Amniotic epithelial cell (primary cell): ENCODE results near the gene IL20.

Experiments used
- DNase-seq: peaks from one replicate; pipeline ENCODE4 v3.0.0-alpha.2; 2010; ENCODE audit warnings: low read depth

Gene IL20

DNA sequence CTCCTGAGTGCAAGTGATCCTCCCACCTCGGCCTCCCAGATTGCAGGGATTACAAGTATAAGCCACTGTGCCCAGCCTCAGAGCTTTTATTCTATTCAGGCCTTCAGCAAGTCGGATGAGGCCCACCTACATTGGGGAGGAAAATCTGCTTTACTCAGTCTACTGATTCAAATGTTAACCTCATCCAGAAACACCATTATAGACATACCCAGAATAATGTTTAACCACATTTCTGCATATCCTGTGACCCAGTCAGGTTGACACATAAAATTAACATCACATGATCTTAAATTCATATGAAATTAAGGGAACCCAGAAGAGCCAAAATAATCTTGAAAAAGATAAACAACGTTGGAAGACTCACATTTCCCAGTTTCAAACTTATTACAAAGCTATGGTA is 14.9 kb downstream of the IL20 start:
- DNase-seq = no peak

DNA sequence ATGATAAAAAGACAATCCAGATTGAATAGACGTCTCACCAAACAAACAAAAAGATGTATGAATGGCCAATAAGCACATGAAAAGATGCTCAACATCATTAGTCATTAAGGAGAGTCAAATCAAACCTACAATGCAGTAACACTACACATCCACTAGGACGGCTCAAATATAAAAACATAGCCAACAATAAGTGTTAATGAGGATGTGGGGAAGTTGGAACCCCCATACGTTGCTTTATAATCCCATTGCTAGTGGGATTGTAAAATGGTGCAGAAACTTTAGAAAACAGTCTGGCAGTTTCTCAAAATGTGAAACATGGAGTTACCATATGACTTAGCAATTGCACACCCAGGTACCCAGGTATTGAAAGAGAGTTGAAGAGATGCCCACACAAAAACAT is 17.1 kb downstream of the IL20 start:
- DNase-seq = no peak

DNA sequence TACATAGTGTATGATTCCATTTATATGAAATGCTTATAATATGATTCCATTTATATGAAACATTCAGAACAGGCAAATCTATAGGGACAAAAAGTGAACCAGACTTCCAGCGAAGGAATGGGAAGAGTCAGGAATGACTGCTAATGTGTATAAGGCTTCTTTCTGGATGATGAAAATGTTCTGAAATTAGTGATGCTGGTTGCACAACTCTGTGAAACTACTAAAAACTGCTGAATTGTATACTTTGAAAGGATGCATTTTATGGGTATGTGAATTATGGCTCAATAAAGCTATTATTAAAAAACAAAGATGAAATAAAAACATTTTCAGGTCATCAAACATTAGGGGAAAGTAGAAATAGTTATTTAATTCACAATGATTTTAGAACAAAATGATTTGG is 17.7 kb downstream of the IL20 start:
- DNase-seq = no peak

DNA sequence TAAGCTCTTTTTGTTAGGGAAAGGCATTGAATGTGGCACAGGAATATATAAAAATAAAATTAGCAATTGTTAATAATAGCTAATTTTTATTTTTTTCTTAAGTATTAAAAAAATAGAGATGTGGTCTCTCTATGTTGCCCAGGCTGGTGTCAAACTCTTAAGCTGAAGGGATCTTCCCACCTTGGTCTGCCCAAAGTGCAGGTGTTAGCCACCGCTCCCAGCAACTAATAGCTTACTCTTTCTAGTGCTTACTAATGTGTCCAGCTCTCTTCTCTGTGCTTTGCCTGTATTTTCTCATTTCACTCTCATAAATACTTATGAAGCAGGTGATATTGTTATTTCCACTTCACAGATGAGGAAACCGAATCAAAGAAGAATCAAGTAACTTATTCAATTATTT is 18.5 kb downstream of the IL20 start:
- no peak for DNase-seq

DNA sequence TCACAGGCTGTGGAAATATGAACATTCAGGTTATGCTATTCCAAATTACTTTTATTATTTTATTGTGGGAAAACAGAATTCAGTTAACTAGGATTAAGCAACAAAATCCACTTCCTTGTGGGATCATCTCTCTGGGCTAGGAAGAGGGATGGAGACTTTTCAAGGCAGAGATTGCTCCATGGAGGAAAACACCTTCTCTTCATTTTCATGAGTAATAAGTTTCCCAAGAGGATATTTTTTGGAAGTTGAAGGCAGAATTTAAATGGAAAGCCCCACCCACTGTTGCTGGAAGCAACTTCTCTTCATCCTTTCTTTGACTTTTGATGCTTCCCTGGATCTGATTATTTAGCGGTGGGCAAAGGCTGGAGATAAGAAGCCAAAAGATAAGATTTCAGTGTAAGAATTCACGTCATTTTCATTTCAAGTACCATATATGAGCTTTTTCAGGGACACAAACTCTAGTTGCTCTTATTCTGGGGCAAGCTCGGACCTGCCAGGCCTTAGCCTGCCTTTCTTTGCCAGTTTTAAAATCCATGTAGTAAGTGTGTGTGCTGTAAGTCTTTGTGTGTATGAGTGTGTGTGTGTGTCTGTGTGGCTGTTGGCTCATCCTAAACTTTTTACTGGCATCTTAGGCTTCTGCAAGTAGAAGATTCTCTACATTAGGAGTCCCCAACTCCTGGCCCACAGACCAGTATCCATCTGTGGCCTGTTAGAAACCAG is 20.1 kb downstream of the IL20 start:
- peak; percentile 53 for DNase-seq

DNA sequence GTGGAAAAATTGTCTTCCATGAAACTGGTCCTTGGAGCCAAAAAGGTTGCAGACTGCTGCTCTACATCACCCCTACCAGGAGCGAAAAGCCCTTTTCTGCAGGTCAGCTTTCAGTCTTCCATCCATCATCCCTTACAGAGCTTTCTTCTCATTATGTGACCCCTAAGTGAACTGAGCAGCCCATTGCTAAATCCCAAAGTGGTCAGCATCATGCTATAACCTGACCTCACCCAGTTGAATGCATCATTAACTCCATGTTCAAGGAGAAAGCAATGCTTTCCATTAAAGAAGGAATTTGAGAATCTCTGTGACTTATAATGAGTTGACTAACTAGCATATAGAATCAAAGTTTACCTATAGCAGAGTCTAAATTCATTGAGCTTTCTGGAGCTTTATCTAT is 21.4 kb downstream of the IL20 start:
- no peak for DNase-seq

DNA sequence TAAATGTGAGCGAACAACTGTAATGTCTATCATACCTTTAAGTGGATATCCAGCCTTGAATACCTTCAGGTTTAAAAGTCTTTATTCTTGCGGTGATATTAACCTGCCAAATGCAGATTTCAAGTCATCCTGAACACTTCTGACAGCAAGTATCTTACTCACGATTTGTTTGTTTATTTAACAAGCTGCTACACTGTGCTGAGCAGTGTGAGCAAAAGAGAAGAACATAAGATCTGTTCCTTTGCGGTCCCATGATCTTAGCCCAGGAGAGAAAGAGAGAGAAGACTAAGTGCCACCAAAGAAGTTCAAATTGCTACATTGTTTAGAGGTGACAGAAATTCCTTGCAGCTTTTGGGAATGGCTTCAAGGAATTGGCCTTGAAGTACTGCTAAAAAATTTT is 22.3 kb downstream of the IL20 start:
- no peak for DNase-seq

DNA sequence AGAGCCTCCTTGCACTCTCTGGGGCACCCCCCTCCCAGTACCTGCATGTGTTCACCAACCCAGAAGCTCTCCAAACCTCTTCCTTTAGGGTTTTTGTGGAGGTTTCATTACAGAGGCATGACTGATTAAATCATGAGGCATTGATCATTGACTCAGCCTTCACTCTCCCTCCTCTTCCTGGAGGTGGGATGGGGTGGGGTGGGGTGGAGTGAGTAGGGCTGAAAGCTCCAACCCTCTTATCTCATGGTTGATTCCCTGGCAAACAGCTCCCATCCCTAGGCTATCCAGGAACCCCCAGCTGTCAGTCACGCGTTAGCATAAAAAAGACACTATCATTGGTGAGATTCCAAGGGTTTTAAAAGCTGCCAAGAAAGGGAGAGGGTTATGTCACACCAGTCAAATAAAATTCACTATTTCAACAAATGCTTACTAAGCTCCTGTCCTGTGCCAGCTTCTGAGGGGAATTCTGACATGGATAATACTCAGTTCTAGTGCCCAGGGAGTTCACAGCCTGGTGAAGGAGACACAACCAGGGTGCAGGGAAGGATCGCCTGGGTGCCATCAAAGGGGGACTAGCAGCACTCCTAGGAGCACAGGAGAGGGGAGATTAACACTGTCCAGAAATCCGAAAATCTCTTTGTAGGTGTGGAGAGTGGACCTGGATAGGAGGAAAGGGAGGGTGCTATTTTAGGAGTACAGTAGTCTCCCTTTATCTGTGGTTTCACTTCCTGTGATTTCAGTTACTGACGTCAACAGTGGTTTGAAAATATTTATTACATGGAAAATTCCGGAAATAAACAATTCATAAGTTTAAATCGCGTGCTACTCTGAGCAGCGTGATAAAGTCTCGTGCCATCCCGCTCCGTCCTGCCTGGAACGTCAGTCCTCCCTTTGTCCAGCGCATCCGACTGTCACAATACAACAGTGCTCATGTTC is 25.0 kb downstream of the IL20 start:
- peak; percentile 89 for DNase-seq

DNA sequence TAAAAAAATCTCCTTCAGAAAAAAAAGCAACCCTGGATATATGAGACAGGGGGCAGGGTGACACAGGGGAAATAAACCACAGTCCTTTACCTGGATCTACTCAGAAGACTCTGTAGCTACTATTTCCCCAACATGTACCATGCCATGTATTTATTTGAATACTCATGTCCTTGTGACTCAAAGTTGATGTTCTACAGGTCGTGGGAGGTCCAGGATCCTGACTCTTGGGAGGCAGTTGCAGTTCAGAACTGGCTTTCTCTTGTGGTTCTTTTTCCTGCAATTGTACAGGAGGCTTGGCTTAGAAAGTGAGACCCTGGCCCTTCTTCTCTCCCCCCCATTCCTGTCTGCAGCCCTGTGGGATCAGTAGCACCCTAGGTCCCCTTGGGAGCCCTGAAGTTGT is 26.0 kb downstream of the IL20 start:
- peak; percentile 51 for DNase-seq

DNA sequence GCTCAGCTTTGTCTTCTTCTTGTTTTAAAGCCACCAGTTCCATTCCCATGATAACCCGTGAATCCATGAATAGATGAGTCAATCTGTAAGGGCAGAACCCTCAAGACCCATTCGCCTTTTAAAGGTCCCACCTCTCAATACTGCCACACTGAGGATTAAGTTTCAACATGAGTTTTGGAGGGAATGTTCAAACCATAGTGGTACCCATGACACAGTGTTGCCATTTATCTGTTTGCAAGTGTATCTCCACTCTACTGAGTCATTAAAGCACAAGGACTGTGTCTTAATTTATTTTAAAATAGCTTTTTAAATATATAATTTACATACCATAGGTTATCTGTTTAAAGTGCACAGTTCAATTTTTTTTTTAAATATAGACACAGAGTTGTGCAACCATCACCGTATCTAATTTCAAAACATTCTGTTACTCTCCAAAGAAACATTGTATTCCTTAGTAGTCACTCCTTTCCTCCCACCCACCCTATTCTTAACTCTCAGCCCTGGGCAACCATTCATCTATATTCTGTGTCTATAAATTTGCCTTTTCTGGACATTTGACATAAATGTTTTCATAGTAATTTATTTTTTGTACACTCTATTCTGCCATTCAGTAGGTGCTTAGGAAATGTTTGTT is 27.0 kb downstream of the IL20 start:
- peak; percentile 67 for DNase-seq

DNA sequence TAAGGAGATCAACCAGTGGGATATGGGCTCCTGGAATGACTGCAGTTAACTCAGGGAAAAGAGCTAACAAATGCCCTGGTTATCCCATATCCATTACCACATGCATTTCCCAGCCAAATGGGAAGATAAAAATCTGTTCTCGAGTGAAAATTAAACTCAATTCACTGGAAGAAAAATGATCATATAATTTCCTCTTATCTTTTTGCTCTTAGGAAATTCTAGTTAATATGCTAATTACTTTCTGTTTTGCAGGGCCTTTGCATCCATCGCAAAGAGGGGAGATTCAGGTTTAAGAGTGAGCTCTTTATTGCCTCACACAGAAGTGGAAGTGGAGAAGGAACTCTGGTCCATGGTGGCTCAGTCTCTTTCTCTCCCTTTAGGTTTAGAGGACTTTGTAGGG is 28.0 kb downstream of the IL20 start:
- no peak for DNase-seq

DNA sequence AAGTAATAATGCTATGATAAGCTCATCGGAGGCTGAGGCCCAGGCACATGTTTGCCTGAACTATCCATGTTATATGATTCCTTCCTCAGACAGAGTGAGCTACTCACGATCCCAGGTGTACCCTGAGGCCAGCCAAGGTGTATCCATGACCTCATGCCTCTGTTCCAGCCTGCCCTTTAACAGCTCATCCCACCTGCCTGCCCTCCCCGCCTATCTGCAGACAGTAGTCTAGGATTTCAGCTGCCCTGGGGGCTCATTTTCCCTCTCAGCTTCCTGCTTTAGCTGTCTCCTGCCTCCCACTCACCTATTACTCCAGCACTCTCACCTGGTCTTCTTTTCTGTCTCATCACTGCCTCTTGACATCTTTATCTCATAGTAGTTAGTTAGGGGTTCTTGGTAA is 29.9 kb downstream of the IL20 start:
- no peak for DNase-seq

DNA sequence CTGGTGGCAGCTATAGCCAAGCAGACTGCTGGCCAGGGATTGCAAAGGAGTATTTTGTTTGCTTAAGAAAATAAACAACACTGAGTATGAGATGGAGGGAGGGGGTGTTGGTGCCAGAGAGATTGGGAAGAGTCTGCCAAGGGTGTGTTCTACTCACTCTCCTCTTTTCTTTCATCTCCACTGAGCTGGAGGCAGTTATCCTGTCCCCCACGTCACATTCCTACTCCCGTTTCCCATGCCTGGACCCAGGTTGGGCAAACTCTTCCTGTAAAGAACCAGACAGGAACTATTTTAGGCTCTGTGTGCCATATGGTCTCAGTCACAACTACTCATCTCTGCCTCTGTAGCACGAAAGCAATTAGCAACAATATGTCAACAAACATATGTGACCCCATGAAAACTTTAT is 30.4 kb downstream of the IL20 start:
- DNase-seq = no peak

DNA sequence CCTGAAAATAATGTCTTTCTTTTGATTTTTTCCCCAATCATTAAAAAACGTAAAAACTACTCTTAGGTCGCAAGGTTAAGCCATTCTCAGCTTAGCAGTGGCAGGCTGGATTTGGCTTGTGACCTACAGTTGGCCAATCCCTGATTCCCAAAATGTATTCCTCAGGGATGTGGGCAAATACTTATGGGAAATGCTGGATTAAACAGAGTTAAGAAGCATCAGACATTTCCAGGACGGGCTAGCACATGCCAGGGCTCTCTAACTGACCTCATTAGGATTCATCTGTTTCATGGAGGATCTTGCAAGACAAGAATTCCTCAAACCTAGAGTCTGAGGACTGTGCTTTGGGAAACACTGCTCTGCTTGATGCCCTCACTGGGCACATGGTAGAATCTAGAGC is 30.8 kb downstream of the IL20 start:
- no peak for DNase-seq

DNA sequence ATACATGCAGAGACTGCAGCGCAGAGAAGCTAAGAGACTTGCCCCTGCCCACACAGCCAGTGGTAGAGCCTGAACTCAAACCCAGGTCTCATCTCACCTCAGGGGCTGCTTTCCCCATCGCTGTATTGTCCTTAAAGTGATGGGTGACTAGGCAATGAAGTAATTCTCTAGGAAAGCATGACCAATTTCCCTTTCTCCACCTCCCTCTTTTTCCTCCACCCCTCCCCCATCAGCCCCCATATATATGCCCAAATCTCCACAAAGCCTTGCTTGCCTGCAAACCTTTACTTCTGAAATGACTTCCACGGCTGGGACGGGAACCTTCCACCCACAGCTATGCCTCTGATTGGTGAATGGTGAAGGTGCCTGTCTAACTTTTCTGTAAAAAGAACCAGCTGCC is 31.8 kb downstream of the IL20 start, which contains the start of gene IL24:
Gene IL24, plus strand, starts transcription at position 269 of the 400 bp plus-strand sequence. CDS start 390 bp downstream, outside the sequence.
- no peak for DNase-seq

DNA sequence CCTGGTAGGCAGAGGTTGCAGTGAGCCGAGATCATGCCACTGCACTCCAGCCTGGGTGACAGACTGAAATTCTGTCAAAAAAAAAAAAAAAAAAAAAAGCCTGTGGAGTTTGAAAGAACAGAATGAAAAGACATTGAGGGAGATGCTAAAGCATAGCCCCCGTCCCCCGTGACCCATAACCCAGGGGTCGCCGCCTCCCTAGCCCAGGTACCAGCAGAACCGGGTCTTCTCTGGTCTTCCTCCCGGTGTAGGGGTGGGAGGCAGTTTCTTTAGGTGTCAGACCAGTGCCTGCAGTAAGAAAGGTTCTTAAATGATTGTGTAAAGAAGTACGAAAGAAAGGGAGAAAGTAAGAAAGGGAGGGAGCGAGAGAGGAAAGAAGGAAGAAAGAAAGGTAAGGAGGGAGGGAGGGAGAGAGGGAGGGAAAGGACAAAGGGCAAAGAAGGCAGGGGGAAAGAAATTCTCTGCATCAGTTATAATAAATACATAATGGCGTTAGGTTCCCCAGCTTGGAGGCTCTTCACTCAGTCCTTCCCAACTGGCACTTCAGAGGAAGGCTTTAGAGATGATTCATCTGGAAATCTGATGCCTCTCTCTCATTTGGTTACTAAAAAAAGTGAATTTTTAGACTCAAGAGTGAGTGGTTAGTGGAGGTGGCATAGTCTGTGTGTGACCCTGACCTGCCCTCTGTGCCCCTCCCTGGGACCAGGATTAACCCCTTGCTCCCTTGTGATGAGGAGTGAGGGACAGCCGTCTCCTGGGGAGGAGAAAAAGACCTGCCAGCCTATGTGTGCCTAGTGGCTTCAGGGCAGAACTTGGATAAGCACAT is 32.9 kb downstream of the IL20 start:
- DNase-seq = peak; percentile 37

DNA sequence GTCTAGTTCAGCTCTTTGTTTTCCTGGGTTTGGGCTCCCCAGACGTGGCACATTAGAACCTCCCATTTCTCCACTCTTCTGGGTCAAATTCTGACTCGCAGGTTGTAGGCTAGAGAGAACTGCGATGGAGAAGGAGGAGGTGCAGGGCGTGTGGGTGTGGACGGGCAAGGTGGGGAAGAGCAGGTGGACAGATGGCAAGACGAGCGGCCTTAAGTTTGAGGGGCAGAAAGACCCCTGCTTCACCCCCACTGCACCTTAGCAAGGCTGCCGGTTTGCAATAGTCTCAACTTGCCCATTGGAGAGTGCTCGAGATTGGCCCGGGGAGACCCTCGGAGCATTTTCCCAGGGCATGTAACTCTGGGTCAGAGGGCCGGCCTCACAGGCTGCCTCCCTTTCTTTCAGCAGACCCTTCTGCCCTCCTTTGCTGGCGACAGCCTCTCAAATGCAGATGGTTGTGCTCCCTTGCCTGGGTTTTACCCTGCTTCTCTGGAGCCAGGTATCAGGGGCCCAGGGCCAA is 33.5 kb downstream of the IL20 start:
- DNase-seq = no peak

DNA sequence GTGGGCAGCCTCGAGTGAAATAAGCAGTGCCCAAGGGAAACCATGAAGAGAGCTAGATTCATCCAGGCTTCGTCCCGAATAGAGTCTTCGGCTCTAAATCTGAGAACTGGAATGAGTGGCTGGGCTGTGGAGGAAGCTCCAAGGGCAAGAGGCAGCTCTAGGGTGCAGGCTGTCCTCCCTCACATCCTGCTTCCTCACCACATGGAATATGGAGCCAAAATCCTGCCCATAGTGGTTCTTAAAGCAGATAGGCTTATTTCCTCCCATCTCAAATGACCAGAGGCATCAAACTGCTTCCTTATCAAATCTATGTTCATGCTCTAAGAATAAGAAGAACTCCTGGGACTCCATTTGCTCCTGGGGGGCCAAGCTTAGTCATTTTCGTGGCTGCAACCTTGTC is 34.3 kb downstream of the IL20 start:
- no peak for DNase-seq

DNA sequence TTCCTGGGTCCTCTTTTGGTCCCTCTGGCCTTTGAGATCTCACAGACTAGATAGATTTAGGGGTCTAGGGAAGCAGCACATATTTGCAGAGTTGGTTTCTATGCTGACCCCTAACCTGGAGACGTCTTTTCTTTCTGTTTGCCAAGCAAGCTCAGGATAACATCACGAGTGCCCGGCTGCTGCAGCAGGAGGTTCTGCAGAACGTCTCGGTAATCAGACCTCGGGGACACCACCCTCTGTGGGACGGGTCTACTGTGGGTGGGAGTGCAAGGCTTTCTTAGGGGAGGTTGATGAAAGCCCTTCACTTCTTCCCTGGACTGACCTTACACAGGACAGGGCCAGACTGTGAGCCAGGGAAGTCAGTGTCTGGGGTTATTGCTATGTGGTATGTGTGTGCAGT is 34.7 kb downstream of the IL20 start:
- DNase-seq = no peak

DNA sequence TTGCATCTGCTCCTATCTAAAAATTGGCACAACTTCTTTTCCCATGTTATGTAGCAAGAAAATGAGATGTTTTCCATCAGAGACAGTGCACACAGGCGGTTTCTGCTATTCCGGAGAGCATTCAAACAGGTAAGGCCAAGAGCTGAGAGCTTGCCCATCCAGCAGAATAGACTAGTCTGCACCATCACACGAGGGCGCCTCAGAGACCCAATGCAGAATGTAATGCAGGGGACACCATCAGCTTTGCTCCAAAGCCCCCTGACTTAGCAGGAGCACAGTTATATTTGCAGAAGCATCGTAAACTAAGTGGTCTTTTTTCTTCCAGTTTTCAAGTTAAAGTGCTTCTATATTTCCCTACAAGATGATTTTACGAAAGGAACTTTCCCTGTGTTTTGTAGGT is 36.5 kb downstream of the IL20 start:
- DNase-seq = no peak

DNA sequence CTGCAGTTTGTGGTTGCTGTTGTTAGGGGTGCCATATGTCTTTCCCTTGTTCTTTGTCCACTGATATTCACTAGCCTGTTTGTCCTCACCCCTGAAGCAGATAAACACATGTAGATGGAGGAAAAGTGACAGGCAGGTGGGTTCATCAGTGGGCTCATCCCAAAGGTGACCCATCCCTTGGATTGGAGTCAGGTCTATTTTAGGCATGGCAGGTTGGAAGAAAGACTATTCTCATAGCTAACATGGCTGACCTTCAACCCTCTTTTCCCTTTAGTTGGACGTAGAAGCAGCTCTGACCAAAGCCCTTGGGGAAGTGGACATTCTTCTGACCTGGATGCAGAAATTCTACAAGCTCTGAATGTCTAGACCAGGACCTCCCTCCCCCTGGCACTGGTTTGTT is 37.3 kb downstream of the IL20 start:
- no peak for DNase-seq

DNA sequence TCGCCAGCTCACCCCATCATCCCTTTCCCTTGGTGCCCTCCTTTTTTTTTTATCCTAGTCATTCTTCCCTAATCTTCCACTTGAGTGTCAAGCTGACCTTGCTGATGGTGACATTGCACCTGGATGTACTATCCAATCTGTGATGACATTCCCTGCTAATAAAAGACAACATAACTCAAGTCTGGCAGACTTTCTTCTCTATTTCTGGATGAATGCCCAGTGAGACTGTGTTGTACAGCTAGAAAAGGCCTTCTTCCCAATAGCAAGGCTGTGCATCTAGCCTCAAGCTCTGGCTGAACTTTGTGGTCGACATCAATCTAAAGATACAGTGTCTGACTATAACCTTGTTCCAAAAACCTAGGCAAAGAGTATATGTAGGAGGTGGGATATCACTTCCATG is 38.3 kb downstream of the IL20 start:
- DNase-seq = no peak
